IPS-11a (cell line): ENCODE measurements around the gene SPATC1L.
"Not testable (repeated sequence)": the region's sequence is repeated elsewhere in the genome, so short reads cannot be mapped to it uniquely, and the experiment has no call there.

Experiments
- H3K4me3 ChIP-seq: one replicate; pipeline ENCODE4 v1.5.1; 2013; ENCODE audit warnings: low read depth, low read length, control low read depth

Gene SPATC1L

GRCh38 chr21:46151989-46152926, 32.0 kb downstream of the SPATC1L start:
- H3K4me3 ChIP-seq = no peak overlapping the region

GRCh38 chr21:46151261-46151988, 32.8 kb downstream of the SPATC1L start:
- no peak overlapping the region for H3K4me3 ChIP-seq

GRCh38 chr21:46150491-46151121, 33.7 kb downstream of the SPATC1L start:
- no peak overlapping the region for H3K4me3 ChIP-seq

GRCh38 chr21:46150073-46150472, 34.2 kb downstream of the SPATC1L start:
- no peak overlapping the region for H3K4me3 ChIP-seq

GRCh38 chr21:46149205-46149901, 34.9 kb downstream of the SPATC1L start:
- H3K4me3 ChIP-seq = no peak overlapping the region

GRCh38 chr21:46148106-46148505, 36.2 kb downstream of the SPATC1L start:
- H3K4me3 ChIP-seq = no peak overlapping the region

GRCh38 chr21:46147429-46147828, 36.8 kb downstream of the SPATC1L start:
- not testable (repeated sequence) for H3K4me3 ChIP-seq

- no peak overlapping the region for H3K4me3 ChIP-seq
Measured at GRCh38 chr21:46146856-46147255, 37.4 kb downstream of the SPATC1L start.

GRCh38 chr21:46145840-46146691, 38.2 kb downstream of the SPATC1L start:
- H3K4me3 ChIP-seq = no peak overlapping the region

GRCh38 chr21:46145159-46145839, 39.0 kb downstream of the SPATC1L start:
- H3K4me3 ChIP-seq = no peak overlapping the region

GRCh38 chr21:46144464-46145070, 39.7 kb downstream of the SPATC1L start:
- no peak overlapping the region for H3K4me3 ChIP-seq

- H3K4me3 ChIP-seq = no peak overlapping the region
Measured at GRCh38 chr21:46142582-46143473, 41.4 kb downstream of the SPATC1L start.

GRCh38 chr21:46141767-46142581, 42.3 kb downstream of the SPATC1L start:
- H3K4me3 ChIP-seq = no peak overlapping the region

- not testable (repeated sequence) for H3K4me3 ChIP-seq
Measured at GRCh38 chr21:46140352-46141003, 43.8 kb downstream of the SPATC1L start.

- H3K4me3 ChIP-seq = no peak overlapping the region
Measured at GRCh38 chr21:46139686-46140085, 44.6 kb downstream of the SPATC1L start.

- no peak overlapping the region for H3K4me3 ChIP-seq
Measured at GRCh38 chr21:46138383-46138970, 45.8 kb downstream of the SPATC1L start.
